ENCODE results near the gene SAMD5.

Gene SAMD5

DNA sequence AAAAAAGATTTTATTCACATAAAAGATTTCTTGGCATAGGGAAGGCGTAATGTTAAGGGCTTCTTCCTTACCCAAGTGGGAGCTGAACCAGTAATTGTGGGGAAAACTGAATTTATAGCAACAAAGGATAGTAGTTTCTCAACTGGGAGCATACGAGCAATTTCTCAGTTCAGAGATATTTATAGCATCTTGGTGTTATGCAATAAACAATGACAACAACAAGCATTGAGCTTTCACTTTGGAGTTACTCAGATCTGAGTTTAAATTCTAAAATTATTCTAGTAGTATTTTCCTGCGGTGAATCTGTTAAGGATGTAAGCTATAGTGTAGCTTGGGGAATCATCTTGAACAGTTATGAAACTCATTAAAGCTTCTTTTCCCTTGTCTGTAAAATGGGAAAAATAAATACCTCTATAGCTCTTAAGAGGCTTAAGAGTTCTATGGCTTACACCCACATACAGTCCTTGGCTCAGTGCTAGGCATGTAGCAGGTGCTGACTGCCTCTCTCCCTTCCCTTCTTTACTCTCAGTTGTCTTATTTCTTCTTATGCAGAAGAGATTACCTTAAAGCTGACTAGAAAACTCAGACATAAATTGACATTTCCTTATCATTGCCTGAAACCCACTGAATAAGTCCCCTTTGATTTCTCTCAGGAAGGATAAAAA is 58.8 kb downstream of the SAMD5 start:
- peak; percentile 1 to 23 (median 20) for DNase-seq

DNA sequence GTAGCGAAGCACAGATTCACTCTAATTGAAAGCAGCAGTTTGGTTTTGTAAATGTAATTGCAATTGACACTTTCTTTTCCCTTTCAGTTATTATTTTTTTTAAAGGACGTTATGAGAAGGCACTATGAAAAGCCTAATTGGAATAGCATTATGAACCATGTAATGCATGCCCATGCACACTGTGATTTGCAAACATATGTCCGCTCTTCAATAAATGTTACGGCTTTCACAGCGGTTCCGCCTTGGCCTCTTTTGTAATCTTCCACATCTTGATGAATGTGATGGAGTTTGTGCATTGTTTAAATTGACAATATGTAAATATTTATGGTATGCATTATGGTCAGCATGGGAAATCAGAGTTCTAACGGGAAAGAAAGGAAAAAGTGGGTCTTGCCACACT is 61.3 kb downstream of the SAMD5 start:
- DNase-seq, result no peak

- no peak for DNase-seq
These were observed 62.2 kb downstream of the SAMD5 start for GRCh38 chr6:147570681-147571080.

DNA sequence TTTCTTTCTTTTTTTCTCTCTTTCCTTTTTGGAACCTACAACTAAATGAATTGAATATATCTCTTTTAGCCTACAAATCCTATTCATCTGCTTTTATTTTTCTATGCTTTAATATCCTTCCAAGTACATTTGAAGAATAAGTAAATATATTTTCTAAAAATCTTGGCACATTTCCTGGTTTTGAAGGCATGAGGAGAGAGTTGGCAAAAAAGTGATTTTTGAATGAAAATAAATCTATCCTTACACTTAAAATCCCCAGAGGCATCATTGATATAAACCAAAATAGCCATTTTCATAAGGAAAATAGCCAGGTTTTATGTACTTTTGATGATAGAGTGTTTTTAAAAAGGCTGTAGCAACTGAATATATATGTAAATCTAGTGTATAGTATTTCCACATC is 69.0 kb downstream of the SAMD5 start:
- DNase-seq, result no peak

GRCh38 chr6:147578159-147578558 is 69.7 kb downstream of the SAMD5 start:
- no peak for DNase-seq

GRCh38 chr6:147578883-147579282 is 70.4 kb downstream of the SAMD5 start:
- DNase-seq, result no peak

GRCh38 chr6:147579667-147580066 is 71.2 kb downstream of the SAMD5 start:
- DNase-seq, result no peak

DNA sequence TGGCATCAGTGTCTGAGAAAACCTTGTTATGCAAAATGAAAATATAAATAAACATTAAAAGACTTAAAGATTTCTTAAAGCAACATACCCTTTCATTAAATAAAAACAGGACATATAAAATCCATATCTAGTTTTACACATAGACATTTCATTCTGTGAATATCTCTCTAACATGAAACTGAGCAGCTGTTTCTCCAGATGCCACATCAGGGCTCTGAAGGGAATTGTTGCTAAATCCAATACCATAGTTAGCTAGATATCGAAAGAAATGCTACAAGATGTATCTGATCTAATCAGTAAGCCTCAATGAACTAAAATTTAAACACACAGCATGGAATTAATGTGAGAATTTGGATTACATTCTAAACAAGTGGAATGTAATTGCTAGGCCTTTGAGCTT is 74.5 kb downstream of the SAMD5 start:
- no peak for DNase-seq

DNA sequence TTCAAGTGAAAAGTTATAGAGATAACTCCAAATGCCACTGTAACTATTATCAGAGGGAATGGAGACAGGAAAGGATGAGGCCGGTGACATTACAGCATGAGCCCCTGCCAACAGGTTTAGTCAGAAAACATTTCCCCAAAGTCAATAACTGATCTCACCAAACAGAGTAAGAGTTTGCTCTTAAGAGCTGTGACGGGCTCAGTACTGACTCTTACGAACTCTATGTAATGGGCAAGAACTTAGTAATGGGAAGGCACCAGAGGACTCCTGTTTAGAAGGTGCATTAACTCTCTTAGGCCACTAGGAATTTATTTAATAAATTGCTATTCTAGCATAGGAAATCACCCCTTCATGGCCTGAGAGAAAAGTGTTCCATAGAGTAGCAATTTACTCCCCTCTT is 76.8 kb downstream of the SAMD5 start:
- no peak for DNase-seq

DNA sequence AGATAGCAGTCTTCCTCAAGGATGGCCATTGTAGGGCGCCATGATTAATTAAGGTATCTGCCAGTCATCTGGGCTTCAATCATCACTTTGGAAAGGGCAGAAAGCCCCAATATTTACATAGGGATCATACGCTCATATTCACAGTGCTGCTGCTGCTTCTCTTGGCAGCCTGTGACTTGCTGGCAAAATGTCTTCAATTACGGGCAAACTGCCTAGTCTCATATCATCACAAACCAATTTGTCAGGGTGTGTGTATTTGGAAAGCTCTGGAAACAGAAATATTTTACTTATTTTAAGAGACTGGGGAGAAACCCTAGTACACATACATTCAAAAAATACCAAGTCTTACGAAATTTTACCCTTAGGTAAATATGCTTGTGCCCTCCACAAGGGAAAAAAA is 77.6 kb downstream of the SAMD5 start:
- DNase-seq, result no peak

DNA sequence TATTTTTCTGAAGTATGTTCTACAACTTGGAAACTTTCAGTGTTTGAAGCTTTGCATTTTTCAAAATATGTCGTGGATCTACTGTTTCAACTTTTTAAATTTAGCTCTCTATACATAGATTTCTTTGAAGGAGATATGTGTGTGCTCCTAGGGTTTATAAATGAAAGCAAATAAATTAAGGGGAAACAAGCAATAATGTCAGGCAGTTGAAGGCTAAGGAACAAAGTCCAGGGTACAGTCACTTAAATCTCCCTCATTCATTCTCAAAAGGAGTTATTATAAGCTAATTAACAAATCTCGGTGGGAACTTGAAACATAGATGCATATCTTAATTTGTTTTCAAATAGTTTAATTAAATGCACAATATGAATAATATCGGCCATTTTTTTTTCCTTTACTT is 79.4 kb downstream of the SAMD5 start:
- peak in 1 of 3 donors; percentile 14 for DNase-seq

DNA sequence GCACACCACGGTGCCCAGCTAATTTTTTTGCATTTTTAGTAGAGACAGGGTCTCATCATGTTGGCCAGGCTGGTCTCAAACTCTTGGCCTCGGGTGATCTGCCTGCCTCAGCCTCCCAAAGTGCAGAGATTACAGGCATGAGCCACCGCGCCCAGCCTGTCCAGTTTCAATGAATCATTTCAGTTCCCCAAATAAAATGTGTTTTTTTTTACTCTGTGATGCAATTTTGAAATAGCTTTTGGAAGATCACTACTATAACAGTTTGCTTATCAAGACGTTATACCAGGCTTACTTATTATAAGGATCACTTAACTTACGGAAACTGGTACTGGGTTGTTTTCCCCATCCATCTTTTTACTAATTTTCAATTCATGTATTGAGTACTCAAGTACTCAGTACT is 80.0 kb downstream of the SAMD5 start:
- no peak for DNase-seq

GRCh38 chr6:147589739-147590250 is 81.3 kb downstream of the SAMD5 start:
- DNase-seq, result no peak

GRCh38 chr6:147595961-147596360 is 87.5 kb downstream of the SAMD5 start:
- DNase-seq, result no peak

DNA sequence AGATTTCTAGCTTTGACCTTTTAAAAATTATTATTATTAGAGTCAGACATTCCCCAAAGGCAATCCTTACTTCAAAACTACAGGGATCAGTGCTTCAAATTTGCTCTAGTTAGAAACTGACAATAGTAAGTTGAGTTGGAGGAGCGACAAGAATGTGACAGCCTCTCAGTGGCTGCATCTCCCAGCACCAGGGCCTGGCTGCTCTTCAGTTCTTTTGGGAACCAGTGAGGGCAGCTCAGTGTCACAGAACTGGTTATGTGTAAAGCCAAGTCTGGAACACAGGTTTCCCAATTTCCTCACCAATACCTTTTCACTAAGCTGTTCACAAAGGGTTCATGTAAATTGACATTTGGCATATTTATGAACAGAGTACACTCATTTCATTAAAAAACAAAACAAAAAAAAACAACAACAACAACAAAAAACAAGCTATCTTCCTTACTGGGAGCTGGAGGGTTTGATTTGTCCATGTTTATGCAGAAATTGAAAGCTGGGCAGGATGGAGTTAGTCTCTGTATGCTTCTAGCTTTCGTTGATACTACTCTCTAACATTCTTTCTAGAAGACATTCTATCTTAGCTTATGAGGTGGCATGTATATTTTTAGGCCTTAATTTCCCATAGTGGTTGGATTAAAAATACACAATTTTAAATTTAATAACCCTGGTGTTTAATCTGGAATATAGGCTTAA is 95.0 kb downstream of the SAMD5 start:
- no peak for DNase-seq

DNA sequence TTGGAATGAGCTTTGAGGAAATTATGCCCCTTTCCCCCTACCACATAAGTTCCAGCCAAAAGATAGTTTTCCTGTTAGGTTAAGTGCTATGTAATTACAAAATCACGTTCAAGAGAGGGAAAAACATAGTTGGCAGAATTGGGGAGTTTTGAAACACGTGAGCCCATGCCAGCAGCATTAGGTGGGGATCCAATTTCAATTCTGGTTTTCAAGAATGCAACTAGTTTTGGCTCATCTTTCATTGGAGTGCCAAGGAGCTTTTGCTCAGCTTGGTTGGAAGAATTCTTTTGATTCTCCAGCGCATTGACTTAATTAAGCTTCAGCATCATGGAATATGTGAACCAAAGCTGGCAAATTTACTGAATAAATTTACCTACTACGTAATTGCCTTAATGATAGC is 95.9 kb downstream of the SAMD5 start:
- no peak for DNase-seq

GRCh38 chr6:147611992-147612391 is 103.5 kb downstream of the SAMD5 start:
- DNase-seq, result no peak

DNA sequence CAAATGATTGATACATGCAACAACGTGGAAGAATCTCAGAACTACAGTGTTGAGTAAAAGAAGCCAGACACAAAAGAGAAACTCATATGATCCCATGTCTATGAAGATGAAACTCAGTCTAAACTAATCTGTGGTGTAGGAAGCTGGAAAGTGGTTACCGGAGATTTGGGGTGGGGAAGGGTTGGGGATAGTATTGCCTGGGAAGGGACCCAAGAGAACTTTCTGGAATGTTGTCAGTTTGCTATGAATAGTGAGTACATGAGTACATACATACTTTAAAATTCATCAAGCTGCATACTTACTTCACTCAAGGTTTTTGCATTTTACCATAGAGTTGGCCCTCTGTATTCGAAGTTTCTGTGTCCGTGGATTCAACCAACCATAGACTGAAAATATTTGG is 106.0 kb downstream of the SAMD5 start:
- no peak for DNase-seq

- DNase-seq, result no peak
These were observed 107.4 kb downstream of the SAMD5 start for GRCh38 chr6:147615659-147616456.

GRCh38 chr6:147617366-147617765 is 108.9 kb downstream of the SAMD5 start:
- no peak for DNase-seq

GRCh38 chr6:147618457-147618856 is 110.0 kb downstream of the SAMD5 start:
- no peak for DNase-seq

DNA sequence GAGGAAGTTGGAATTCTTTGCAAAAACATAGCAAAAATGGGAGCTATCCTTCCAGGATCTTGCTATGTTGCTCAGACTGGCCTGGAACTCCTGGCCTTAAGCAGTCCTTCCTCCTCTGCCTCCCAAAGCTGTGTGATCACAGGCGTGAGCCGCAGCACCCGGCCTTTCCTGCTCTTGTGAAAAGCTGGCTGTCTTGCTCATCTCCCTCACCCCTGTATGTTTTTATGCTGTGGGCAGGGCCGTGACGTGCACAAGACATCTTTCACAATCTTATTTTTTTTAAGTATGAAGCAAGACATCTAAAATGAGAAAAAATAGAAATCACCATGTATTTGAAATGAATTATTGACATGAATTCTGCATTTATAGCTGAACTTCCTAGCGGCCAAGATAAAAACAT is 110.4 kb downstream of the SAMD5 start:
- peak; percentile 29 to 46 (median 29) for DNase-seq

All from suppressor macrophage treated with lipopolysaccharide for 1 hour (primary cell).